Cardiac muscle cell (in vitro differentiated cells and primary cell): ENCODE data around the gene COX7B. TPM values are rescaled to one million over a fixed set of nuclear protein-coding genes. Genes with fewer than 3 reads are reported as not detected.
A peak's percentile ranks its signal among the peaks of the same experiment; 100 is the strongest.
"Not testable (repeated sequence)": the region's sequence is repeated elsewhere in the genome, so short reads cannot be mapped to it uniquely, and the experiment has no call there.

Experiments
- DNase-seq, 2 donors: peaks; one replicate each; pipeline versions ENCODE4 v3.0.0 to v3.0.0-alpha.2; 2010 to 2017; ENCODE audit warnings: low read depth in 1 of 2, low spot score in 1 of 2
- H3K27ac ChIP-seq: fragments of 200-600 bp; sonication (generic); 2 replicates; pipeline ENCODE4 v1.5.1; 2016
- H3K27me3 ChIP-seq: fragments of 200-600 bp; sonication (generic); 2 replicates; pipeline ENCODE4 v1.6.0; 2016; ENCODE audit warnings: control low read depth
- H3K36me3 ChIP-seq: fragments of 200-600 bp; sonication (generic); 2 replicates; pipeline ENCODE4 v1.5.1; 2016; ENCODE audit warnings: control low read depth
- H3K4me1 ChIP-seq: fragments of 200-600 bp; sonication (generic); 2 replicates; pipeline ENCODE4 v1.8.1; 2017; ENCODE audit warnings: low read depth, mild to moderate bottlenecking, mixed run types
- H3K4me3 ChIP-seq: fragments of 200-600 bp; sonication (generic); 2 replicates; pipeline ENCODE4 v1.5.1; 2016; ENCODE audit warnings: mild to moderate bottlenecking
- H3K9me3 ChIP-seq: fragments of 200-600 bp; sonication (generic); 2 replicates; pipeline ENCODE4 v1.5.1; 2017; ENCODE audit warnings: low read depth, mild to moderate bottlenecking, control low read depth
- polyA plus RNA-seq: library from polyadenylated mRNA; unstranded; fragments of >200 nt; fragmentation: Nextera tagmentation; extraction: Ambion mirVana; gene quantifications from 2 replicates; pipeline ENCODE4 v1.2.1, GENCODE V29; 2016
- total RNA-seq: library from RNA; depleted of rRNA; stranded (reverse); fragments of >200 nt; gene quantifications from 2 replicates; pipeline ENCODE4 v1.2.3, GENCODE V29; 2016
- TF ChIP-seq, protein P1 (sequence below): IDR thresholded peaks from 2 replicates; pipeline ENCODE4 v1.5.1; 2012; ENCODE audit warnings: low read depth, mild to moderate bottlenecking, low read length

The COX7B gene, protein sequence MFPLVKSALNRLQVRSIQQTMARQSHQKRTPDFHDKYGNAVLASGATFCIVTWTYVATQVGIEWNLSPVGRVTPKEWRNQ
- total RNA-seq, result 320 and 1,028 TPM in 2 replicates
- polyA plus RNA-seq, result 1,340 and 1,709 TPM in 2 replicates

DNA sequence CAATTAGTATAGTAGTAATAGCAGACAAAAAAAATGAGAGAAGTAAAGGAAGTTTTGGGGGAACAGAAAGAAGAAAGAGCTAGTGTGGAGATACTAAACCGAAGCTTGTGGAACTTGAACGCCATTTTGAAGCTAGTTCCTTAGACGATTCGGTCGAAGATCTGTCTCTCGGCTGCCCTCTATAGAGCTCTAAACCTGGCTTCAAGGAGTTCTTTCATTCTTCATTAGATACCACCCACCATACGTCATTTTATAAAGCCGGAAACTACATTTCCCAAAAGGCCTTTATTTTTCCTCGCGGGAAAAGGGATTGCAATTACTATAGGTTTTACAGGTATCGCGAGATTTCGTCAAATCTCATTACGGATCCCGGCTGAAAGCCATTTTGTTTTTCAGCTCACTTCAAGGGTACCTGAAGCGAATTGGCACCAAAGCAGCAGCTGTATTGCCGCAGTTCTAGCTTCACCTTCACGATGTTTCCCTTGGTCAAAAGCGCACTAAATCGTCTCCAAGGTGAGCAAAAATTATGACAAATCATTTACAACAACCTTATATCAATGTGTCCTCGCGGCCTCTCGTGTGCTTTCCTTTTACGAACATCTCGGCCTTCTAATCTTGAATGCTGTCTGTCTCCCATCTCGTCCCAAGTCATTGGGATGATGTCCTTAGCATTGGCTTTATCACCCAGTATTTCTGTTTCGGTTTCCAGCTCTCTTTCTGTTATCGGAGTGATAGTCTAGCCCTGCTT is at the start of gene COX7B:
COX7B (plus strand) TSS at position 388 of the 748 bp plus-strand sequence; CDS start at position 474, 86 bp downstream.
- Histone ChIP-seq H3K27ac (peak within 1 kb of the TSS; percentile 91), H3K4me3 (peak within 1 kb of the TSS; percentile 58), H3K4me1 (no peaks in the 10 kb centered on the region), H3K9me3 (no peaks in the 10 kb centered on the region), H3K36me3 (peaks cover 8% of the 10 kb centered on the region), H3K27me3 (no peaks in the 10 kb centered on the region)
- DNase-seq, result peak; percentile 93 to 96
- TF ChIP-seq, protein P1, sequence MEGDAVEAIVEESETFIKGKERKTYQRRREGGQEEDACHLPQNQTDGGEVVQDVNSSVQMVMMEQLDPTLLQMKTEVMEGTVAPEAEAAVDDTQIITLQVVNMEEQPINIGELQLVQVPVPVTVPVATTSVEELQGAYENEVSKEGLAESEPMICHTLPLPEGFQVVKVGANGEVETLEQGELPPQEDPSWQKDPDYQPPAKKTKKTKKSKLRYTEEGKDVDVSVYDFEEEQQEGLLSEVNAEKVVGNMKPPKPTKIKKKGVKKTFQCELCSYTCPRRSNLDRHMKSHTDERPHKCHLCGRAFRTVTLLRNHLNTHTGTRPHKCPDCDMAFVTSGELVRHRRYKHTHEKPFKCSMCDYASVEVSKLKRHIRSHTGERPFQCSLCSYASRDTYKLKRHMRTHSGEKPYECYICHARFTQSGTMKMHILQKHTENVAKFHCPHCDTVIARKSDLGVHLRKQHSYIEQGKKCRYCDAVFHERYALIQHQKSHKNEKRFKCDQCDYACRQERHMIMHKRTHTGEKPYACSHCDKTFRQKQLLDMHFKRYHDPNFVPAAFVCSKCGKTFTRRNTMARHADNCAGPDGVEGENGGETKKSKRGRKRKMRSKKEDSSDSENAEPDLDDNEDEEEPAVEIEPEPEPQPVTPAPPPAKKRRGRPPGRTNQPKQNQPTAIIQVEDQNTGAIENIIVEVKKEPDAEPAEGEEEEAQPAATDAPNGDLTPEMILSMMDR, result peak; percentile 49

DNA sequence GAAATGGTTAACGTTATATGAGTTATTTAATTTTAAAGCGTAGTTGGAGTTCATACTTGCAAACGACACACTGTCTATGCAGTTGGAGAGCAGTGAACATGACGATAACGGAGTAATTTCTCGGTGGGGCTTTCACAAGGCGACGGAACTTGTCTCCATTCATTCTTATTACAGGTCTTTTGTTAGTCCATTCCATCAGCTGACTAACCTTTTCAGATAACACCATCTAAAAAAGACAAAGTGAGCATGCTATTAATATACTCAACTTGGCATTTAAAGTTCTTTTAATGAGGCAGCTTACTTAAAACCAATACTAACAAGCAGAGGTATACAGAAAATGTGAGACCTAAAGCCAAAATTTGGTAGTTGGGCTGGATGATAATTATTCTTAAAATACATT is 23.9 kb upstream of the COX7B start:
- TF ChIP-seq, protein P1, result no peak
- H3K36me3 ChIP-seq, result peaks cover 8% of the 10 kb centered on the region
- H3K4me3 ChIP-seq, result no peak overlapping the region
- H3K27ac ChIP-seq, result no peak overlapping the region
- H3K27me3 ChIP-seq, result no peaks in the 10 kb centered on the region
- no peaks in the 10 kb centered on the region for H3K4me1 ChIP-seq
- H3K9me3 ChIP-seq, result no peaks in the 10 kb centered on the region
- DNase-seq, result no peak

DNA sequence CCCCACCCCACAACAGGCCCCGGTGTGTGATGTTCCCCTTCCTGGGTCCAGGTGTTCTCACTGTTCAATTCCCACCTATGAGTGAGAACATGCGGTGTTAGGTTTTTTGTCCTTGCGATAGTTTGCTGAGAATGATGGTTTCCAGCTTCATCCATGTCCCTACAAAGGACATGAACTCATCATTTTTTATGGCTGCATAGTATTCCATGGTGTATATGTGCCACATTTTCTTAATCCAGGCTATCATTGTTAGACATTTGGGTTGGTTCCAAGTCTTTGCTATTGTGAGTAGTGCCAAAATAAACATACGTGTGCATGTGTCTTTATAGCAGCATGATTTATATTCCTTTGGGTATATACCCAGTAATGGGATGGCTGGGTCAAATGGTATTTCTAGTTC is 17.9 kb upstream of the COX7B start:
- H3K9me3 ChIP-seq, H3K27me3 ChIP-seq, H3K36me3 ChIP-seq, H3K4me3 ChIP-seq, DNase-seq, H3K27ac ChIP-seq, H3K4me1 ChIP-seq: not testable (repeated sequence)

DNA sequence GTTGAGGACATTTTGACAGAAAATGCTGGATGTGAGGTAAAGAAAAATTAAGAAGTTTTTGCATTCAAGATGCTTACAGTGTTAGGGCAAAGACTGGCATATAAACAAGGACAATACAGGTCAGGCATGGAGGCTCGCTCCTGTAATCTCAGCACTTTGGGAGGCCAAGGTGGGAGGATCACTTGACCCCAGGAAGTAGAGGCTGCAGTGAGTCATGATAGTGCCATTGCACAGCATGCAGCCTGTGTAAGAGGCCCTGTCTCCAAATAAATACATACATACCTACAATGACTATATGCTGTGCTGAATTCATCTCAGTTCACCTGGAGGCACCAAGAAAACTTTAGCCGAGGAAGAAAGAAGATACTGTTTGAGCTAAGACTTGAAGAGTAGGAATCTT is 6.4 kb upstream of the COX7B start:
- Histone ChIP-seq H3K9me3 (no peaks in the 10 kb centered on the region), H3K4me1 (no peaks in the 10 kb centered on the region), H3K36me3 (no peaks in the 10 kb centered on the region), H3K4me3 (no peak overlapping the region), H3K27ac (no peak overlapping the region), H3K27me3 (no peaks in the 10 kb centered on the region)
- no peak for DNase-seq
- TF ChIP-seq, protein P1, result no peak

DNA sequence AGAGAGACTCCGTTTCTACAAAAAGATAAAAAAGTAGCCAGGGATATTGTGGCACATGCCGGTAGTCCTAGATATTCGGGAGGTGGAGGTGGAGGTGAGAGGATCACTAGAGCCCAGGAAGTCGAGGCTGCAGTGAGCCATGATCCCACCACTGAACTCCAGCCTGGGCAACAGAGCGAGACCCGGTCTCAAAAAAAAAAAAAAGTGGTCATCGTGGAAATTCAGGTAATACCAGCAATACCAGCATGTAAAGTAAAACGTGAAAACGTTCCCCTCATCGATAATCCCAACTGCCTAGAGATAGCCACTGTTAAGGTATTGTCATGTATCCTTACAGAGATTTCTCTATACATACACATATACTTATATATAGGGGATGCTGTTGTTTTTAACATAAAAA is 5.6 kb upstream of the COX7B start:
- DNase-seq, result no peak
- Histone ChIP-seq H3K27ac (no peak overlapping the region), H3K4me1 (no peaks in the 10 kb centered on the region), H3K27me3 (no peaks in the 10 kb centered on the region), H3K36me3 (no peaks in the 10 kb centered on the region), H3K4me3 (peak overlapping the region; percentile 79), H3K9me3 (no peaks in the 10 kb centered on the region)
- TF ChIP-seq, protein P1, result no peak
